Brain microvascular endothelial cell (primary cell): ENCODE data around the gene PAK4.

Experiments used
- DNase-seq: peaks from one replicate; pipeline ENCODE4 v3.0.0-alpha.2; 2020
- H3K27ac ChIP-seq: fragments of 250-450 bp; sonication (Bioruptor Pico); 2 replicates; pipeline ENCODE4 v1.5.1; 2020; ENCODE audit warnings: mild to moderate bottlenecking, moderate library complexity
- H3K27me3 ChIP-seq: fragments of 250-450 bp; sonication (Bioruptor Pico); replicated peaks from 2 replicates; pipeline ENCODE4 v1.5.1; 2020; ENCODE audit warnings: mild to moderate bottlenecking
- H3K36me3 ChIP-seq: fragments of 250-450 bp; sonication (Bioruptor Pico); replicated peaks from 2 replicates; pipeline ENCODE4 v1.5.1; 2020; ENCODE audit warnings: mild to moderate bottlenecking
- H3K4me3 ChIP-seq: 2 replicates; pipeline ENCODE4 v1.5.1; 2011; ENCODE audit warnings: low read depth, mild to moderate bottlenecking, control low read depth, low read length, moderate library complexity
- CTCF ChIP-seq: IDR thresholded peaks from 2 replicates; pipeline ENCODE4 v1.5.1; 2011; ENCODE audit warnings: low read depth, mild to moderate bottlenecking, moderate library complexity, low read length, control low read depth, inconsistent platforms; ENCODE audit errors: missing control alignments
- in situ Hi-C: cut with HindIII; loops from 2 replicates; pipeline ENCODE4 v1.10.0; 2017; ENCODE audit warnings: low sequenced_read_pairs, low pct_ligation_motif_present

PAK4 gene

GRCh38 chr19:39169143-39169810, 43.7 kb downstream of the PAK4 start:
- TF ChIP-seq CTCF = no peak
- in situ Hi-C loops = no loop called here
- Histone ChIP-seq H3K36me3 (no peaks in the 10 kb centered on the region), H3K27me3 (no peaks in the 10 kb centered on the region), H3K4me3 (no peak overlapping the region), H3K27ac (no peak overlapping the region)
- no peak for DNase-seq

GRCh38 chr19:39170386-39171231, 45.0 kb downstream of the PAK4 start:
- DNase-seq = no peak
- no peak overlapping the region for H3K27ac ChIP-seq
- TF ChIP-seq CTCF = no peak
- H3K4me3 ChIP-seq = no peak overlapping the region
- in situ Hi-C loops = no loop called here
- no peaks in the 10 kb centered on the region for H3K27me3 ChIP-seq
- no peaks in the 10 kb centered on the region for H3K36me3 ChIP-seq

- Histone ChIP-seq H3K27ac (no peak overlapping the region), H3K36me3 (no peaks in the 10 kb centered on the region), H3K4me3 (no peak overlapping the region), H3K27me3 (no peaks in the 10 kb centered on the region)
- DNase-seq = no peak
- in situ Hi-C loops = no loop called here
- TF ChIP-seq CTCF = no peak
These were observed 46.2 kb downstream of the PAK4 start for GRCh38 chr19:39171479-39172465.

GRCh38 chr19:39172700-39173501, 47.3 kb downstream of the PAK4 start:
- H3K27me3 ChIP-seq = no peaks in the 10 kb centered on the region
- peaks cover 10% of the 10 kb centered on the region for H3K36me3 ChIP-seq
- no peak overlapping the region for H3K4me3 ChIP-seq
- no peak for DNase-seq
- no peak for TF ChIP-seq CTCF
- no peak overlapping the region for H3K27ac ChIP-seq
- in situ Hi-C loops = no loop called here

- no peak for DNase-seq
- in situ Hi-C loops = no loop called here
- H3K27me3 ChIP-seq = no peaks in the 10 kb centered on the region
- H3K27ac ChIP-seq = no peak overlapping the region
- TF ChIP-seq CTCF = no peak
- H3K36me3 ChIP-seq = peaks cover 16% of the 10 kb centered on the region
- no peak overlapping the region for H3K4me3 ChIP-seq
These were observed 48.0 kb downstream of the PAK4 start for GRCh38 chr19:39173502-39173991.
